SU-DHL-6 (cell line): ENCODE results near the gene GOSR2.

Source experiments
- CTCF ChIP-seq: fragments of 200-600 bp; sonication (generic); IDR thresholded peaks from one replicate; pipeline ENCODE4 v1.5.1; 2017; ENCODE audit warnings: antibody characterized with exemption, mild to moderate bottlenecking, low read length, moderate library complexity; ENCODE audit not compliant: insufficient read depth, poor library complexity, severe bottlenecking
- EZH2phosphoT487 ChIP-seq: fragments of 200-600 bp; sonication (generic), shearing (Covaris generic); conservative IDR thresholded peaks from 2 replicates; pipeline ENCODE4 v1.6.1; 2018; ENCODE audit warnings: mild to moderate bottlenecking, antibody characterized with exemption, low read length, moderate library complexity, mixed read lengths

GRCh38 chr17:46901291-46901690, 21.7 kb upstream of the GOSR2 start:
- TF ChIP-seq CTCF (no peak), EZH2phosphoT487 (no peak)
